ENCODE results near the gene LTBP1. TPM values are rescaled to one million over a fixed set of nuclear protein-coding genes. Genes with fewer than 3 reads are reported as not detected.

The LTBP1 gene
- total RNA-seq, 1 experiment from 2014 or later, result 10.3 TPM

DNA sequence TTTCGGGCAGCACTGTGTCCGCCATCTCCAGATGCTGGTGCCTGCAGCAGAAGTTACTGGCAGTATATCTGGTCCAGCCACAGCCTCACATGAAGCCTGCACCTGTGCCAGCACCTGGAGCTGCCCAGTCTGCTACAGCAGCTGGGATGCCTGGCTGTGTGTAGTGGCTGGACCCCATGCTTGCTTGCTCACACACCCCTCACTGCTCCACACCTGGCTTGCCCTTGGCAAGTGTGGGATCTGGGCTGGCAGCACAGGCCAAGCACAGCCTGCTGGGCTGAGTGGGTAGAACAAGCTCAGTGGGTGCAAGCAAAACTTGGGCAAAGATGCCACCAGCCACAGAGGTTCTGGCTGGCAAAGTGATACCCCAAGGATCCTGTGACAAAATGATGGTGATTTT is 320.3 kb downstream of the LTBP1 start:
- H3K27me3 ChIP-seq (ENCODE audit: insufficient read depth, low read depth), result no peaks in the 10 kb centered on the region
- H3K27ac ChIP-seq, result no peak overlapping the region
- no peaks in the 10 kb centered on the region for H3K36me3 ChIP-seq (ENCODE audit: low read depth)
- H3K4me1 ChIP-seq (replicated peaks; ENCODE audit: insufficient read depth), result no peaks in the 10 kb centered on the region
- no peaks in the 10 kb centered on the region for H3F3A ChIP-seq (ENCODE audit: insufficient read depth, low read depth)
- no peak for DNase-seq
- ChIA-PET CTCF (no interaction called here), POLR2A (ENCODE audit: unreplicated experiment) (no interaction called here)
- H2AFZ ChIP-seq, result no peak overlapping the region
- no peak overlapping the region for H3K4me2 ChIP-seq
- H3K4me3 ChIP-seq, result no peak overlapping the region
- TF ChIP-seq CTCF (conservative IDR thresholded peaks at IDR 0.05) (no peak), EZH2 (IDR thresholded peaks at IDR 0.05; ENCODE audit: low read depth) (no peak)
- intact Hi-C loops (cut with micrococcal nuclease; ENCODE audit: unreplicated experiment), result no loop called here
- H3K9me2 ChIP-seq (ENCODE audit: insufficient read depth), result no peaks in the 10 kb centered on the region
- H3K9me3 ChIP-seq (ENCODE audit: insufficient read depth, low read depth), result no peaks in the 10 kb centered on the region
- no peaks in the 10 kb centered on the region for H4K20me1 ChIP-seq (ENCODE audit: insufficient read depth)
- no TSS peak for BruUV-seq (replicated peaks)
- no peaks in the 10 kb centered on the region for H3K79me2 ChIP-seq (ENCODE audit: low read depth)

DNA sequence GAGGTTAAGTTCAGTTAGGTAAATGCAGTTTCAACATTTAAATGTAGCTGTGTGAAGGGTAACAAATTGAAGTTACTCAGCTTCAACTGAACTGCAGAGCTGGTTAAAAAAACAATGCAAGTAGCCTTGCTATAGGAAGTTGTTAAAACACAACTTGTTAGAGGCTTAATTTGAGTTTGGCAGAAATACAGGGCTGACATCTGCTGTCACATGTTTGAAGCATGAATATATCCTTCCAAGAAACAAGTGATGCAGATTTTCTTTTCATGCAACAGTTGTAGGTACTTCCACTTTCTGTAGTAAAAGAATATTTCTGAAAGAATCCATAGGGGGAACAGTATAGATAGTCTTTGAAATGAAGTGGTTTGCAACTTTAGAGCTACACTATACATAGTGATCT is 321.0 kb downstream of the LTBP1 start:
- BruUV-seq (replicated peaks), result no TSS peak
- Histone ChIP-seq H3K79me2 (ENCODE audit: low read depth) (no peaks in the 10 kb centered on the region), H3F3A (ENCODE audit: insufficient read depth, low read depth) (no peaks in the 10 kb centered on the region), H3K36me3 (ENCODE audit: low read depth) (no peaks in the 10 kb centered on the region), H3K4me1 (replicated peaks; ENCODE audit: insufficient read depth) (no peaks in the 10 kb centered on the region), H2AFZ (no peak overlapping the region), H3K9me3 (ENCODE audit: insufficient read depth, low read depth) (no peaks in the 10 kb centered on the region), H4K20me1 (ENCODE audit: insufficient read depth) (no peaks in the 10 kb centered on the region), H3K4me2 (no peak overlapping the region), H3K27me3 (ENCODE audit: insufficient read depth, low read depth) (no peaks in the 10 kb centered on the region), H3K9me2 (ENCODE audit: insufficient read depth) (no peaks in the 10 kb centered on the region), H3K27ac (no peak overlapping the region), H3K4me3 (no peak overlapping the region)
- TF ChIP-seq EZH2 (IDR thresholded peaks at IDR 0.05; ENCODE audit: low read depth) (no peak), CTCF (conservative IDR thresholded peaks at IDR 0.05) (no peak)
- ChIA-PET CTCF (no interaction called here), POLR2A (ENCODE audit: unreplicated experiment) (no interaction called here)
- no peak for DNase-seq
- intact Hi-C loops (cut with micrococcal nuclease; ENCODE audit: unreplicated experiment), result no loop called here

DNA sequence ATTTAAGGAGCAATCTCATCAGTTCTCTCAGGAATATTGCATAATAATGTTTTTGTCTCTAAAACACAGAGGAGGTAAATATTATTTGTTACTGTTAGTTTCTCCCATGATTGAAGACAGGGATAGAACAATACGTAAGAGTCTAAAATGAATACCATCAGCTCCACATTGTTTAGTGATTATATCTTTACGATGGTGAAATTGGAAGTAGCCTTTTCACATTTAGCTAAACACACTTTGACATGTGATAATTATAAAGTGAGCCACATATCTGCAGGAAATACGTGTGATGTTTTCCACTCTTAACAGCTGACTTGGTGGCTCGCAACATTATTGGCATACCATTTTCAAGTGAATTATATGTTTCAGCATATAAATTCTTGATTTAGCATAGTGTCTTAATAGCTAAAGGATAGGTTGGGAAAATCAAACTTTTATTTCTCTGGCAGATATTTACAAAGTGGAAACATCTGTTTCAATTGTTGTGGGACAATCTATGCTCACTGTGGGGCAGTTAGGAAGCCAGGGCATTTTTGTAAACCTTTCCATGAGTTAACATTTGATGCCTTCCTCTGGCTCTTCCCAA is 321.6 kb downstream of the LTBP1 start:
- H3F3A ChIP-seq (ENCODE audit: insufficient read depth, low read depth), result no peaks in the 10 kb centered on the region
- ChIA-PET POLR2A (ENCODE audit: unreplicated experiment) (interaction anchor here (0.7 kb wide), 1 partner anchor 1432 kb away, joined by 4 read pairs; no protein-coding TSS in a partner anchor), CTCF (no interaction called here)

More for the DNA sequence above, 321.6 kb downstream of the LTBP1 start:
- no peaks in the 10 kb centered on the region for H4K20me1 ChIP-seq (ENCODE audit: insufficient read depth)
- no peak overlapping the region for H3K4me3 ChIP-seq
- H3K9me2 ChIP-seq (ENCODE audit: insufficient read depth), result no peaks in the 10 kb centered on the region
- H3K79me2 ChIP-seq (ENCODE audit: low read depth), result no peaks in the 10 kb centered on the region
- intact Hi-C loops (cut with micrococcal nuclease; ENCODE audit: unreplicated experiment), result no loop called here
- no peaks in the 10 kb centered on the region for H3K36me3 ChIP-seq (ENCODE audit: low read depth)
- H2AFZ ChIP-seq, result no peak overlapping the region
- no peaks in the 10 kb centered on the region for H3K4me1 ChIP-seq (replicated peaks; ENCODE audit: insufficient read depth)
- TF ChIP-seq CTCF (conservative IDR thresholded peaks at IDR 0.05), result no peak
- no peak for TF ChIP-seq EZH2 (IDR thresholded peaks at IDR 0.05; ENCODE audit: low read depth)
- H3K9me3 ChIP-seq (ENCODE audit: insufficient read depth, low read depth), result no peaks in the 10 kb centered on the region
- H3K27ac ChIP-seq, result no peak overlapping the region
- no peak overlapping the region for H3K4me2 ChIP-seq
- H3K27me3 ChIP-seq (ENCODE audit: insufficient read depth, low read depth), result no peaks in the 10 kb centered on the region
- no TSS peak for BruUV-seq (replicated peaks)
- no peak for DNase-seq
